B cell (primary cell): ENCODE results near the gene MET. TPM values are rescaled to one million over a fixed set of nuclear protein-coding genes. Genes with fewer than 3 reads are reported as not detected.

Experiments
- ATAC-seq: fragments of 200-7000 bp; cut with Tn5 transposase; one replicate; pipeline ENCODE4 v1.10.0; 2021; ENCODE audit warnings: low read depth, mild to moderate bottlenecking, moderate number of reproducible peaks, moderate library complexity
- CTCF ChIA-PET: fragments of 350-600 bp; sonication (Branson Sonifier 250); formaldehyde crosslinking; loops from one replicate; lab custom pipeline; 2021; ENCODE audit warnings: antibody characterized with exemption, inconsistent platforms; lab: Charles Lee
- POLR2A ChIA-PET: fragments of 350-600 bp; sonication (Branson Sonifier 250); formaldehyde crosslinking; loops from one replicate; lab custom pipeline; 2021; ENCODE audit warnings: antibody characterized with exemption; lab: Charles Lee
- DNase-seq: peaks from one replicate; pipeline ENCODE4 v3.0.0; 2013
- H2AFZ ChIP-seq: 2 replicates; pipeline ENCODE4 v1.6.1; 2012; ENCODE audit warnings: mild to moderate bottlenecking, low read depth, low read length; ENCODE audit not compliant: insufficient read depth, poor library complexity, severe bottlenecking
- H3K27ac ChIP-seq, 2 donors: 1 replicate in 1 of 2; 2 replicates in 1 of 2; pipeline ENCODE4 v1.5.1; 2012 to 2013; ENCODE audit warnings: low read length in 2 of 2, mild to moderate bottlenecking in 2 of 2, moderate library complexity in 1 of 2
- H3K27me3 ChIP-seq, 4 experiments: fragments of 200-600 bp in 1 of 4; sonication (generic) in 1 of 4; replicated peaks in 1 of 4; 1 replicate in 2 of 4; 2 replicates in 2 of 4; pipeline versions ENCODE4 v1.6.1 to v1.7.0; 2013 to 2016; ENCODE audit warnings: low read length in 3 of 4, mild to moderate bottlenecking in 2 of 4, mixed read lengths in 1 of 4, moderate library complexity in 1 of 4; ENCODE audit not compliant: insufficient read depth in 4 of 4, control insufficient read depth in 3 of 4; ENCODE audit errors: control extremely low read depth in 1 of 4
- H3K36me3 ChIP-seq, 2 experiments: replicated peaks in 1 of 2; 1 replicate in 1 of 2; 2 replicates in 1 of 2; pipeline versions ENCODE4 v1.6.1 to v1.7.1; 2013; ENCODE audit warnings: low read length in 1 of 2; ENCODE audit not compliant: insufficient read depth in 2 of 2, control insufficient read depth in 1 of 2; ENCODE audit errors: control extremely low read depth in 1 of 2, extremely low read depth in 1 of 2
- H3K4me1 ChIP-seq, 2 donors: fragments of 200-600 bp in 1 of 2; sonication (generic) in 1 of 2; 1 replicate in 1 of 2; 2 replicates in 1 of 2; pipeline versions ENCODE4 v1.5.1 to v1.6.1; 2013 to 2017; ENCODE audit warnings: low read length in 2 of 2; ENCODE audit not compliant: control insufficient read depth in 2 of 2, insufficient read depth in 2 of 2
- H3K4me2 ChIP-seq: replicated peaks from 2 replicates; pipeline ENCODE3; 2012; ENCODE audit warnings: mild to moderate bottlenecking, low read depth, low read length; ENCODE audit not compliant: poor library complexity, severe bottlenecking
- H3K4me3 ChIP-seq, 5 experiments: fragments of 200-600 bp in 1 of 5; sonication (generic) in 1 of 5; 1 replicate in 3 of 5; 2 replicates in 2 of 5; pipeline versions ENCODE4 v1.5.1 to v1.7.0; 2011 to 2016; ENCODE audit warnings: low read length in 4 of 5, mild to moderate bottlenecking in 4 of 5, low read depth in 2 of 5, control low read depth in 1 of 5, moderate library complexity in 1 of 5; ENCODE audit not compliant: insufficient read depth in 1 of 5; ENCODE audit errors: control extremely low read depth in 1 of 5, extremely low read depth in 1 of 5
- H3K79me2 ChIP-seq: fragments of 200-600 bp; sonication (generic); one replicate; pipeline ENCODE4 v1.6.0; 2016; ENCODE audit warnings: low read length; ENCODE audit not compliant: control insufficient read depth, insufficient read depth
- H3K9ac ChIP-seq: fragments of 200-600 bp; sonication (generic); 2 replicates; pipeline ENCODE4 v1.6.1; 2017; ENCODE audit warnings: mild to moderate bottlenecking, low read length, moderate library complexity
- H3K9me3 ChIP-seq, 3 donors: one replicate each; pipeline versions ENCODE4 v1.6.1 to v1.7.1; 2013; ENCODE audit warnings: low read length in 2 of 3; ENCODE audit not compliant: control insufficient read depth in 2 of 3, insufficient read depth in 1 of 3; ENCODE audit errors: control extremely low read depth in 1 of 3
- H4K20me1 ChIP-seq: 2 replicates; pipeline ENCODE4 v1.6.0; 2012; ENCODE audit warnings: mild to moderate bottlenecking, low read length; ENCODE audit not compliant: insufficient read depth, control insufficient read depth, poor library complexity, severe bottlenecking
- H3K27ac Mint-ChIP-seq: one replicate; pipeline ENCODE4 v1.8.0; 2021; ENCODE audit warnings: mixed read lengths
- H3K27me3 Mint-ChIP-seq: one replicate; pipeline ENCODE4 v1.8.0; 2021; ENCODE audit warnings: mixed read lengths
- H3K4me1 Mint-ChIP-seq: one replicate; pipeline ENCODE4 v1.8.0; 2021; ENCODE audit warnings: mixed read lengths
- H3K4me3 Mint-ChIP-seq: one replicate; pipeline ENCODE4 v1.8.0; 2021; ENCODE audit warnings: mixed read lengths
- H3K9me3 Mint-ChIP-seq: one replicate; pipeline ENCODE4 v1.8.0; 2022; ENCODE audit warnings: mixed read lengths; ENCODE audit not compliant: insufficient read depth
- CTCF ChIP-seq: fragments of 200-600 bp; IDR thresholded peaks from one replicate; pipeline ENCODE4 v1.8.0; 2022; ENCODE audit warnings: antibody characterized with exemption, mild to moderate bottlenecking
- EZH2 ChIP-seq: IDR thresholded peaks from 2 replicates; pipeline ENCODE4 v1.6.1; 2012; ENCODE audit warnings: borderline replicate concordance, low read depth, mild to moderate bottlenecking, moderate library complexity, low read length; ENCODE audit not compliant: insufficient read depth, poor library complexity, severe bottlenecking
- WGBS: methylation state at CpG from one replicate; pipeline ENCODE4 v1.1.5; 2013; ENCODE audit warnings: missing lambda C conversion rate; ENCODE audit not compliant: insufficient coverage; 5-methylcytosine and 5-hydroxymethylcytosine counted together
- intact Hi-C: fragments of 100-400 bp; cut with micrococcal nuclease; formaldehyde crosslinking; loops from one replicate; pipeline ENCODE4 v1.10.0; 2022
- polyA plus RNA-seq: library from polyadenylated mRNA; depleted of rRNA; stranded (reverse); fragments of >200 nt; gene quantifications from 2 replicates; pipeline ENCODE4 v1.2.3, GENCODE V29; 2012
- total RNA-seq, 2 donors: library from RNA; stranded (reverse); fragments of 120-200 nt in 1 of 2; gene quantifications; 1 replicate in 1 of 2; 2 replicates in 1 of 2; pipeline versions ENCODE4 v1.2.3 to v1.2.4, GENCODE V29; 2013 to 2022

Gene MET
- total and polyA plus RNA-seq, 2 donors (not counting 1 experiment from before 2014, with no cell fraction given): 0.03 to 0.59 TPM

- POLR2A ChIA-PET: no interaction called here
- no peaks in the 10 kb centered on the region for H4K20me1 ChIP-seq
- no peaks in the 10 kb centered on the region for H3K9me3 ChIP-seq
- Mint-ChIP-seq H3K4me1 (peaks cover 10% of the 10 kb centered on the region), H3K27ac (no peak overlapping the region), H3K9me3 (no peaks in the 10 kb centered on the region), H3K27me3 (peaks cover 29% of the 10 kb centered on the region), H3K4me3 (no peak overlapping the region)
- no peaks in the 10 kb centered on the region for H3K36me3 ChIP-seq
- intact Hi-C loops: no loop called here
- H3K79me2 ChIP-seq: no peaks in the 10 kb centered on the region
- H3K4me1 ChIP-seq: no peaks in the 10 kb centered on the region
- H3K27me3 ChIP-seq: peaks cover 0 to 3% (median 0%) of the 10 kb centered on the region in 4 experiments
- ATAC-seq (no peak), DNase-seq (no peak)
- no peak overlapping the region for H2AFZ ChIP-seq
- no peak overlapping the region for H3K27ac ChIP-seq
- CTCF ChIA-PET: interaction anchor here (0.8 kb wide), 1 partner anchor 156 kb away, joined by 3 read pairs; no protein-coding TSS in a partner anchor
- H3K4me2 ChIP-seq: no peak overlapping the region
- no CpG with 5 or more reads among the region's 2 CpGs for WGBS
- TF ChIP-seq CTCF (no peak), EZH2 (no peak)
- H3K4me3 ChIP-seq: no peak overlapping the region
- H3K9ac ChIP-seq: no peak overlapping the region
Measured at GRCh38 chr7:116801092-116801710, 129.2 kb downstream of the MET start.

- ChIA-PET CTCF (interaction anchor here (0.8 to 1.0 kb wide), 2 partner anchors 17 to 158 kb away, joined by 3 read pairs; no protein-coding TSS in a partner anchor), POLR2A (no interaction called here)
- TF ChIP-seq EZH2: no peak
- TF ChIP-seq CTCF: no peak
- Mint-ChIP-seq H3K9me3 (no peaks in the 10 kb centered on the region), H3K4me3 (no peak overlapping the region), H3K27ac (no peak overlapping the region), H3K27me3 (peaks cover 29% of the 10 kb centered on the region), H3K4me1 (peaks cover 10% of the 10 kb centered on the region)
- H3K4me1 ChIP-seq: no peaks in the 10 kb centered on the region
- H3K9ac ChIP-seq: no peak overlapping the region
- no peak overlapping the region for H3K27ac ChIP-seq
- WGBS: 82% methylated on average over 5 of the region's 7 CpGs
- no peak for ATAC-seq
- H3K4me3 ChIP-seq: no peak overlapping the region
- H3K4me2 ChIP-seq: no peak overlapping the region
- no peaks in the 10 kb centered on the region for H3K9me3 ChIP-seq
- H2AFZ ChIP-seq: no peak overlapping the region
- H3K36me3 ChIP-seq: no peaks in the 10 kb centered on the region
- intact Hi-C loops: no loop called here
- no peaks in the 10 kb centered on the region for H3K79me2 ChIP-seq
- H4K20me1 ChIP-seq: no peaks in the 10 kb centered on the region
- peaks cover 0 to 3% (median 0%) of the 10 kb centered on the region in 4 experiments for H3K27me3 ChIP-seq
- DNase-seq: no peak
Measured at GRCh38 chr7:116802144-116802745, 130.2 kb downstream of the MET start.
